CD14-positive monocyte (primary cell): ENCODE measurements around the gene UST. TPM values are rescaled to one million over a fixed set of nuclear protein-coding genes. Genes with fewer than 3 reads are reported as not detected.

ENCODE experiments used
- DNase-seq, 3 donors: peaks; one replicate each; pipeline ENCODE4 v3.0.0-alpha.2; 2011 to 2022
- H2AFZ ChIP-seq: 2 replicates; pipeline ENCODE4 v1.6.0; 2012; ENCODE audit warnings: mild to moderate bottlenecking, low read depth, low read length, inconsistent platforms; ENCODE audit not compliant: insufficient read depth, poor library complexity, severe bottlenecking
- H3K27ac ChIP-seq, 2 donors: 1 replicate in 1 of 2; 2 replicates in 1 of 2; pipeline ENCODE4 v1.5.1; 2012 to 2013; ENCODE audit warnings: low read length in 2 of 2, control low read depth in 1 of 2, inconsistent platforms in 1 of 2, low read depth in 1 of 2, mild to moderate bottlenecking in 1 of 2
- H3K27me3 ChIP-seq, 2 donors: one replicate each; pipeline versions ENCODE4 v1.6.0 to v1.6.1; 2011 to 2013; ENCODE audit warnings: low read length in 2 of 2; ENCODE audit not compliant: control insufficient read depth in 2 of 2, insufficient read depth in 2 of 2
- H3K36me3 ChIP-seq, 2 donors: replicated peaks in 1 of 2; 1 replicate in 1 of 2; 2 replicates in 1 of 2; pipeline versions ENCODE4 v1.5.1 to v1.6.1; 2012 to 2013; ENCODE audit warnings: low read length in 2 of 2, control low read depth in 1 of 2, inconsistent platforms in 1 of 2, mild to moderate bottlenecking in 1 of 2; ENCODE audit not compliant: insufficient read depth in 2 of 2, control insufficient read depth in 1 of 2
- H3K4me1 ChIP-seq, 2 donors: 1 replicate in 1 of 2; 2 replicates in 1 of 2; pipeline versions ENCODE4 v1.5.1 to v1.6.1; 2012 to 2013; ENCODE audit warnings: low read length in 2 of 2, control low read depth in 1 of 2, inconsistent platforms in 1 of 2, mild to moderate bottlenecking in 1 of 2, moderate library complexity in 1 of 2; ENCODE audit not compliant: insufficient read depth in 2 of 2, control insufficient read depth in 1 of 2
- H3K4me2 ChIP-seq: replicated peaks from 2 replicates; pipeline ENCODE3; 2012; ENCODE audit warnings: low read length, moderate library complexity, mild to moderate bottlenecking; ENCODE audit not compliant: poor library complexity, severe bottlenecking; ENCODE audit errors: extremely low read depth
- H3K4me3 ChIP-seq, 3 experiments: fragments of 200-600 bp in 1 of 3; sonication (generic) in 1 of 3; replicated peaks in 1 of 3; 1 replicate in 2 of 3; 2 replicates in 1 of 3; pipeline ENCODE4 v1.5.1; 2011 to 2013; ENCODE audit warnings: low read length in 3 of 3, mild to moderate bottlenecking in 3 of 3, control low read depth in 2 of 3, low read depth in 2 of 3, inconsistent platforms in 1 of 3, moderate library complexity in 1 of 3
- H3K79me2 ChIP-seq: 2 replicates; pipeline ENCODE4 v1.6.0; 2012; ENCODE audit warnings: mild to moderate bottlenecking, control low read depth, inconsistent platforms, low read length, moderate library complexity; ENCODE audit not compliant: insufficient read depth
- H3K9ac ChIP-seq: 2 replicates; pipeline ENCODE4 v1.6.0; 2017; ENCODE audit warnings: low read length, mild to moderate bottlenecking; ENCODE audit not compliant: insufficient read depth, poor library complexity, severe bottlenecking
- H3K9me3 ChIP-seq, 2 donors: replicated peaks in 1 of 2; 1 replicate in 1 of 2; 2 replicates in 1 of 2; pipeline versions ENCODE4 v1.5.1 to v1.6.1; 2012 to 2013; ENCODE audit warnings: low read length in 2 of 2, control low read depth in 1 of 2; ENCODE audit not compliant: control insufficient read depth in 1 of 2, insufficient read depth in 1 of 2
- H4K20me1 ChIP-seq: 2 replicates; pipeline ENCODE4 v1.6.0; 2012; ENCODE audit warnings: mild to moderate bottlenecking, low read length, control low read depth, moderate library complexity; ENCODE audit not compliant: insufficient read depth
- H3K27ac Mint-ChIP-seq, 7 donors: one replicate each; pipeline ENCODE4 v1.8.0; 2020; ENCODE audit warnings: mild to moderate bottlenecking in 7 of 7, mixed read lengths in 7 of 7, moderate library complexity in 6 of 7, inconsistent platforms in 2 of 7
- H3K27me3 Mint-ChIP-seq, 3 donors: one replicate each; pipeline ENCODE4 v1.8.0; 2021 to 2022; ENCODE audit warnings: low read depth in 3 of 3, mild to moderate bottlenecking in 3 of 3, mixed read lengths in 3 of 3, moderate library complexity in 3 of 3, inconsistent platforms in 1 of 3
- H3K36me3 Mint-ChIP-seq, 2 donors: one replicate each; pipeline ENCODE4 v1.8.0; 2020; ENCODE audit warnings: mixed read lengths in 2 of 2, inconsistent platforms in 1 of 2, mild to moderate bottlenecking in 1 of 2
- H3K4me1 Mint-ChIP-seq: one replicate; pipeline ENCODE4 v1.8.0; 2020; ENCODE audit warnings: mild to moderate bottlenecking, mixed read lengths
- H3K4me3 Mint-ChIP-seq, 2 donors: one replicate each; pipeline ENCODE4 v1.8.0; 2020; ENCODE audit warnings: mild to moderate bottlenecking in 2 of 2, mixed read lengths in 2 of 2, moderate library complexity in 1 of 2
- H3K9me3 Mint-ChIP-seq, 7 donors: one replicate each; pipeline ENCODE4 v1.8.0; 2020 to 2022; ENCODE audit warnings: mixed read lengths in 7 of 7, mild to moderate bottlenecking in 6 of 7, moderate library complexity in 6 of 7, inconsistent platforms in 2 of 7
- CTCF ChIP-seq: fragments of 200-600 bp; IDR thresholded peaks from one replicate; pipeline ENCODE4 v1.8.0; 2022; ENCODE audit warnings: antibody characterized with exemption, mild to moderate bottlenecking
- WGBS: methylation state at CpG from one replicate; pipeline ENCODE4 v1.1.5; 2013; ENCODE audit warnings: missing lambda C conversion rate; ENCODE audit not compliant: insufficient coverage; 5-methylcytosine and 5-hydroxymethylcytosine counted together
- intact Hi-C, 2 donors: fragments of 100-400 bp; cut with micrococcal nuclease; formaldehyde crosslinking; loops; one replicate each; pipeline versions ENCODE4 v1.15.0 to v1.15.1; 2023
- polyA plus RNA-seq, 3 donors: library from polyadenylated mRNA; depleted of rRNA in 1 of 3; unstranded in 2 of 3; stranded (reverse) in 1 of 3; fragments of 300-500 nt in 2 of 3; fragments of >200 nt in 1 of 3; fragmentation: Illumina TruSeq in 2 of 3; gene quantifications; 1 replicate in 2 of 3; 2 replicates in 1 of 3; pipeline ENCODE4 v1.2.3, GENCODE V29; 2012 to 2021

UST gene
- polyA plus RNA-seq, 3 donors, result 0.33 to 0.53 (median 0.48) TPM

DNA sequence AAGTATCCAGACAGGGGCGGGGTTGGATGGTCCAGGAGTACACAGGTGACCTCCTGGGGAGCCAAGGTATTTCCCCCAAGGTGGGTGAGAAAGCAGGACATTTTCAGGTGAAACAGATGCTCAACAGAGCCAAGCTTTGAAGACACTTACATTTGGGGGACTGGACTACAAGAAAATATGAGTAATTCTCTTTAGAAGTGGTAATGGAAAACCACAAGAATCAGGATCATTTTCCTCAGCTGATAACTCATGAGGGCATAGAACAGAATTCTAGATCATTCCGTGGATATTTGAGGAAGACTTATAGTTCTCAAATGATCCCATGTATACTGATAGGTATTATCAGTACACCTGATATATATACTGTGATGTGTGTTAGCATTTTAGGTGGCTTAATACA, 89.9 kb downstream of the UST start:
- H3K27ac Mint-ChIP-seq, result no peak overlapping the region
- H3K36me3 Mint-ChIP-seq, result no peaks in the 10 kb centered on the region
- 100% methylated on average over 1 of the region's 2 CpGs for WGBS
- intact Hi-C loops, result no loop called here
- TF ChIP-seq CTCF, result no peak
- no peak overlapping the region for H3K4me2 ChIP-seq
- H3K9me3 ChIP-seq, result no peaks in the 10 kb centered on the region
- no peak overlapping the region for H3K9ac ChIP-seq
- no peak overlapping the region for H3K27ac ChIP-seq
- no peak overlapping the region for H3K4me3 ChIP-seq
- DNase-seq, result no peak
- peaks cover 0 to 2% (median 0%) of the 10 kb centered on the region in 3 donors for H3K27me3 Mint-ChIP-seq
- no peaks in the 10 kb centered on the region for H3K4me1 ChIP-seq
- no peak overlapping the region for H2AFZ ChIP-seq
- no peaks in the 10 kb centered on the region for H4K20me1 ChIP-seq
- no peaks in the 10 kb centered on the region for H3K79me2 ChIP-seq
- peaks cover 0 to 2% (median 0%) of the 10 kb centered on the region in 7 donors for H3K9me3 Mint-ChIP-seq
- no peaks in the 10 kb centered on the region for H3K36me3 ChIP-seq
- H3K4me3 Mint-ChIP-seq, result no peak overlapping the region
- H3K4me1 Mint-ChIP-seq, result no peaks in the 10 kb centered on the region
- no peaks in the 10 kb centered on the region for H3K27me3 ChIP-seq

- Mint-ChIP-seq H3K4me1 (no peaks in the 10 kb centered on the region), H3K9me3 (peaks cover 0 to 2% (median 0%) of the 10 kb centered on the region in 7 donors), H3K4me3 (no peak overlapping the region), H3K27ac (no peak overlapping the region), H3K36me3 (no peaks in the 10 kb centered on the region), H3K27me3 (no peaks in the 10 kb centered on the region)
- Histone ChIP-seq H3K79me2 (no peaks in the 10 kb centered on the region), H3K9ac (no peak overlapping the region), H3K9me3 (no peaks in the 10 kb centered on the region), H3K36me3 (no peaks in the 10 kb centered on the region), H3K27ac (no peak overlapping the region), H3K4me2 (no peak overlapping the region), H3K4me1 (no peaks in the 10 kb centered on the region), H4K20me1 (no peaks in the 10 kb centered on the region), H3K27me3 (no peaks in the 10 kb centered on the region), H2AFZ (no peak overlapping the region), H3K4me3 (no peak overlapping the region)
- WGBS, result 100% methylated on average over 1 of the region's 5 CpGs
- intact Hi-C loops, result no loop called here
- no peak for DNase-seq
- TF ChIP-seq CTCF, result no peak
Measured at GRCh38 chr6:148837941-148838340, 91.1 kb downstream of the UST start.
